Peyer's patch (tissue), 4 donors: ENCODE results near the gene PGAP3. TPM values are rescaled to one million over a fixed set of nuclear protein-coding genes. Genes with fewer than 3 reads are reported as not detected.
A peak's percentile ranks its signal among the peaks of the same experiment; 100 is the strongest.

ENCODE experiments used
- DNase-seq, 3 donors: peaks; one replicate each; pipeline ENCODE4 v3.0.0-alpha.2; 2017 to 2019
- H3K27ac ChIP-seq, 4 donors: fragments of 200-600 bp; sonication (generic); one replicate each; pipeline ENCODE4 v1.5.1; 2016 to 2019
- H3K27me3 ChIP-seq, 2 donors: fragments of 200-600 bp; sonication (generic); one replicate each; pipeline ENCODE4 v1.5.1; 2019
- H3K36me3 ChIP-seq, 3 donors: fragments of 200-600 bp; sonication (generic); one replicate each; pipeline ENCODE4 v1.5.1; 2016 to 2019
- H3K4me1 ChIP-seq, 4 donors: fragments of 200-600 bp; sonication (generic); one replicate each; pipeline ENCODE4 v1.5.1; 2016 to 2019
- H3K4me3 ChIP-seq, 4 donors: fragments of 200-600 bp; sonication (generic); 1 replicate in 3 of 4; 2 replicates in 1 of 4; pipeline ENCODE4 v1.5.1; 2016 to 2019; ENCODE audit warnings: mild to moderate bottlenecking in 1 of 4
- H3K9me3 ChIP-seq, 4 donors: fragments of 200-600 bp; sonication (generic); one replicate each; pipeline ENCODE4 v1.5.1; 2016 to 2019; ENCODE audit warnings: mild to moderate bottlenecking in 1 of 4
- POLR2A ChIP-seq, 2 donors: fragments of 450-650 bp; IDR thresholded peaks; one replicate each; pipeline ENCODE4 v1.5.1; 2017; ENCODE audit warnings: antibody characterized with exemption in 2 of 2, mild to moderate bottlenecking in 2 of 2, moderate library complexity in 2 of 2
- total RNA-seq, 4 donors: library from RNA; depleted of rRNA; stranded (reverse); fragments of >200 nt; gene quantifications; one replicate each; pipeline ENCODE4 v1.1.0, GENCODE V29; 2016
- TF ChIP-seq, protein P1 (sequence below), 6 experiments: fragments of 450-650 bp in 4 of 6; fragments of 200-600 bp in 2 of 6; sonication (generic) in 1 of 6; IDR thresholded peaks; one replicate each; pipeline ENCODE4 v1.5.1; 2017 to 2019; ENCODE audit warnings: antibody characterized with exemption in 6 of 6, mild to moderate bottlenecking in 3 of 6, moderate library complexity in 1 of 6

Gene PGAP3
- total RNA-seq, 4 donors from 2014 or later: 15.7 to 72.3 (median 65.1) TPM

DNA sequence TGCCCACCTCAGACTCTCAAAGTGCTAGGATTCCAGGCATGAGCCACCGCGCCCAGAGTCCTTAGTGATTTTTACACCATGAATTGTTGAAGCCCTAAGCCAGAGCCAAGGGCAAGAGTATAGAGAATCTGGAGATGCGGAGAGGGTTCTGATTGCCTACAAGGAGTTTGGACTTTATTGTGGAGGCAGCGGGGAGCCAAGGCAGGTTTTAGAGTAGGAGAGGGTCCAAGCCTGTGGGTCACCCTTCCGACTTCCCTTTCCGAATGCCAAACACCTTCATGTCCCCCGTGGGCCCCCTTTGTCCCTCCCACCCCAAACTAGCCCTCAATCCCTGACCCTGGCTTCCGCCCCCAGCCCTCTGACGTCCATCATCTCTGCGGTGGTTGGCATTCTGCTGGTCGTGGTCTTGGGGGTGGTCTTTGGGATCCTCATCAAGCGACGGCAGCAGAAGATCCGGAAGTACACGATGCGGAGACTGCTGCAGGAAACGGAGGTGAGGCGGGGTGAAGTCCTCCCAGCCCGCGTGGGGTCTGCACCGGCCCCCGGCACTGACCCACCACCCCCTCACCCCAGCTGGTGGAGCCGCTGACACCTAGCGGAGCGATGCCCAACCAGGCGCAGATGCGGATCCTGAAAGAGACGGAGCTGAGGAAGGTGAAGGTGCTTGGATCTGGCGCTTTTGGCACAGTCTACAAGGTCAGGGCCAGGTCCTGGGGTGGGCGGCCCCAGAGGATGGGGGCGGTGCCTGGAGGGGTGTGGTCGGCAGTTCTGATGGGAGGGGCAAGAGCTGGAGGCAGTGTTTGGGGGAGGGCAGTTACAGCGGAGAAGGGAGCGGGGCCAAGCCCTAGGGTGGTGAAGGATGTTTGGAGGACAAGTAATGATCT lies 35.4 kb upstream of the PGAP3 start:
- no peak overlapping the region for H3K27ac ChIP-seq
- no peaks in the 10 kb centered on the region for H3K27me3 ChIP-seq
- peaks cover 0 to 84% (median 0%) of the 10 kb centered on the region in 3 donors for H3K36me3 ChIP-seq
- no peak for DNase-seq
- no peaks in the 10 kb centered on the region for H3K9me3 ChIP-seq
- H3K4me1 ChIP-seq: no peaks in the 10 kb centered on the region
- no peak overlapping the region for H3K4me3 ChIP-seq
- TF ChIP-seq, protein P1, sequence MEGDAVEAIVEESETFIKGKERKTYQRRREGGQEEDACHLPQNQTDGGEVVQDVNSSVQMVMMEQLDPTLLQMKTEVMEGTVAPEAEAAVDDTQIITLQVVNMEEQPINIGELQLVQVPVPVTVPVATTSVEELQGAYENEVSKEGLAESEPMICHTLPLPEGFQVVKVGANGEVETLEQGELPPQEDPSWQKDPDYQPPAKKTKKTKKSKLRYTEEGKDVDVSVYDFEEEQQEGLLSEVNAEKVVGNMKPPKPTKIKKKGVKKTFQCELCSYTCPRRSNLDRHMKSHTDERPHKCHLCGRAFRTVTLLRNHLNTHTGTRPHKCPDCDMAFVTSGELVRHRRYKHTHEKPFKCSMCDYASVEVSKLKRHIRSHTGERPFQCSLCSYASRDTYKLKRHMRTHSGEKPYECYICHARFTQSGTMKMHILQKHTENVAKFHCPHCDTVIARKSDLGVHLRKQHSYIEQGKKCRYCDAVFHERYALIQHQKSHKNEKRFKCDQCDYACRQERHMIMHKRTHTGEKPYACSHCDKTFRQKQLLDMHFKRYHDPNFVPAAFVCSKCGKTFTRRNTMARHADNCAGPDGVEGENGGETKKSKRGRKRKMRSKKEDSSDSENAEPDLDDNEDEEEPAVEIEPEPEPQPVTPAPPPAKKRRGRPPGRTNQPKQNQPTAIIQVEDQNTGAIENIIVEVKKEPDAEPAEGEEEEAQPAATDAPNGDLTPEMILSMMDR (IDR thresholded peaks at IDR 0.05): no peak
- TF ChIP-seq POLR2A (IDR thresholded peaks at IDR 0.05): no peak

DNA sequence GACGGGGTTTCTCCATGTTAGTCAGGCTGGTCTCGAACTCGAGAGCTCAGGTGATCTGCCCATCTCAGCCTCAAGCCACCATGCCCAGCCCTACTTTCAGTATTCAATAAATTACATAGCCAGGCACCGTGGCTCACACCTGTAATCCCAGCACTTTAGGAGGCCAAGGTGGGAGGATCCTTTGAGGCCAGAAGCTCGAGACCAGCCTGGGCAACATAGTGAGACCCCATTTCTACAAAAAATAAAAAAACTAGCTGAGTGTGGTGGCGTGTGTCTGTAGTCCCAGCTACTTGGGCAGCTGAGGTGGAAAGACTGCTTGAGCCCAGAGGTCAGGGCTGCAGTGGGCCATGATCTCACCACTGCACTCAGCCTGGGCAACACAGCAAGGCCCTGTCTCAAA lies 34.2 kb upstream of the PGAP3 start:
- no peaks in the 10 kb centered on the region for H3K27me3 ChIP-seq
- no peak for TF ChIP-seq POLR2A (IDR thresholded peaks at IDR 0.05)
- TF ChIP-seq, protein P1 (IDR thresholded peaks at IDR 0.05): no peak
- H3K4me1 ChIP-seq: no peaks in the 10 kb centered on the region
- H3K27ac ChIP-seq: no peak overlapping the region
- peaks cover 0 to 83% (median 0%) of the 10 kb centered on the region in 3 donors for H3K36me3 ChIP-seq
- H3K4me3 ChIP-seq: no peak overlapping the region
- no peaks in the 10 kb centered on the region for H3K9me3 ChIP-seq
- no peak for DNase-seq

DNA sequence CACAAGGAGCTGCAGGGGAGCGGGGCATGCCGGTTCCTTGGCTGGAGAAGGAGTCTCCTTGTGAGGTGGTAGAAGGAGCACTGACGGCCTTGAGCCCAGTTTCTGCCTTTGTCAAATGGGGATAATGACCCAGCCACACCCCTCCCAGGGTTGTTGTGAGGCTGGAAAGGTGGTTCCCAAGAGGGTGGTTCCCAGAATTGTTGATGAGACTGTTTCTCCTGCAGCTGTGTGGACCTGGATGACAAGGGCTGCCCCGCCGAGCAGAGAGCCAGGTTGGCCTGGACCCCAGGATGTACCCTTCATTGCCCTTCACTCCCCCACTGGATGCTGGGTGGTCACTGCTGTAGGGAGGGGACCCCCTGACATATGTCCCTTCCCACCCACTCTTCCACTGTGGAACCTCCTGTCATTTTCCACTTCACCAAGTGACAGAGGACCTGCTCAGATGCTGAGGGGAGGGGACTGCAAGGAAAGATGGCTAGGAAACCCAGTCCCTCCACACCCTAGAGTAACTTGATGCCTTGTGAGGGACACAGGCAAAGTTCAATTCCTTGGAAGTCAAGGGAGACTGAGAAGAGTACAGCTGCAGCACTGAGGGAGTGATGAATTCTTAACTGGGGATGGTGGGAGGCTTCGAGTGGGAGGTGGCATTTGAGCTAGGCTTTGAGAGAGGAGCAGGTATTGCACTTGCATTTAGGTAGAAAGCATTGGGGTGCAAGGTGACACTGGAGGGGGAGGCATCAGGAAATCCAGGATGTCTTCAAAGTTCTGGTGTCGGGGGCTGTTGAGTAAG lies 31.9 kb upstream of the PGAP3 start:
- no peak for DNase-seq
- no peaks in the 10 kb centered on the region for H3K27me3 ChIP-seq
- peaks cover 0 to 12% (median 0%) of the 10 kb centered on the region in 4 donors for H3K4me1 ChIP-seq
- no peaks in the 10 kb centered on the region for H3K9me3 ChIP-seq
- TF ChIP-seq POLR2A (IDR thresholded peaks at IDR 0.05): no peak
- TF ChIP-seq, protein P1 (IDR thresholded peaks at IDR 0.05): no peak
- no peak overlapping the region for H3K4me3 ChIP-seq
- peaks cover 0 to 86% (median 0%) of the 10 kb centered on the region in 3 donors for H3K36me3 ChIP-seq
- no peak overlapping the region for H3K27ac ChIP-seq

DNA sequence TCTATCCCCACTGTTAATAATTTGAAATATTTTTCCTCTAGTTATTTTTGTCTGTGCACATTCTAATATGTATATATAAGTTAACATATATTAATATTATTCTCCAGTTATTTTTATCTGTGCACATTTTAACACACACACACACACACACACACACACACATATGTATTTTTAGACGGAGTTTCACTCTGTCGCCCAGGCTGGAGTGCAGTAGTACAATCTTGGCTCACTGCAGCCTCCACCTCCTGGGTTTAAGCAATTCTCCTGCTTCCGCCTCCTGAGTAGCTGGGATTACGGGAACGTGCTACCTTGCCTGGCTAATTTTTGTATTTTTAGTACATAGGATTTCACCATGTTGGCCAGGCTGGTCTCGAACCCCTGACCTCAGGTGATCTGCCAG lies 29.8 kb upstream of the PGAP3 start:
- no peak for DNase-seq
- Histone ChIP-seq H3K27ac (no peak overlapping the region), H3K27me3 (no peaks in the 10 kb centered on the region), H3K9me3 (no peaks in the 10 kb centered on the region), H3K36me3 (peaks cover 0 to 87% (median 0%) of the 10 kb centered on the region in 3 donors), H3K4me1 (peaks cover 0 to 12% (median 0%) of the 10 kb centered on the region in 4 donors), H3K4me3 (no peak overlapping the region)
- TF ChIP-seq, protein P1 (IDR thresholded peaks at IDR 0.05): no peak
- no peak for TF ChIP-seq POLR2A (IDR thresholded peaks at IDR 0.05)

DNA sequence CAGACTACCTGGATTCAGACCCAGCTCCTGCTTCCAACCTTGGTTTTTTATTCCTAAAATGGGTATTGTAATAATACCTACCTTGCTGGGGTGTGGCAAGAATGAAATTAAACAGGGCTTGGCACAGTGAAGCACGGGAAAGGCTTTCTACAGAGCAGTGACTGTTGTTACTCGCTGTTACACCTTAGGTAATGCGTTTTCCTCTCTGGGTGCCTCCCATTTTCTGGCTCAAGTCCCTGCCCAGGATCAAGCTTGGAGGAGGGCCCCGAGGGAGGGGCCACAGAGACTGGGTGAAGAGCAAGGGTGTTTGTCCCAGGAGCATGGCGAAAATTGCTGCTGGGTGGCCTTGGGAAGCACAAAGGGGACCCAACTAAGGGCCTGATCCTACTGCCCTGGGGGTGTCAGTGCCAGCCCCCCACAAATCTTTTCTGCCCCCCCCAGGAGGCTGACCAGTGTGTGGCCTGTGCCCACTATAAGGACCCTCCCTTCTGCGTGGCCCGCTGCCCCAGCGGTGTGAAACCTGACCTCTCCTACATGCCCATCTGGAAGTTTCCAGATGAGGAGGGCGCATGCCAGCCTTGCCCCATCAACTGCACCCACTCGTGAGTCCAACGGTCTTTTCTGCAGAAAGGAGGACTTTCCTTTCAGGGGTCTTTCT lies 29.2 kb upstream of the PGAP3 start:
- DNase-seq: peak in 1 of 3 donors; percentile 61
- H3K36me3 ChIP-seq: peaks cover 0 to 91% (median 0%) of the 10 kb centered on the region in 3 donors
- H3K27me3 ChIP-seq: no peaks in the 10 kb centered on the region
- H3K9me3 ChIP-seq: no peaks in the 10 kb centered on the region
- no peak overlapping the region for H3K4me3 ChIP-seq
- H3K4me1 ChIP-seq: peaks cover 0 to 12% (median 0%) of the 10 kb centered on the region in 4 donors
- H3K27ac ChIP-seq: peak overlapping the region in 3 of 4 donors; percentile 40 to 72 (median 50)
- peak in 1 of 2 donors; percentile 16 for TF ChIP-seq POLR2A (IDR thresholded peaks at IDR 0.05)
- TF ChIP-seq, protein P1 (IDR thresholded peaks at IDR 0.05): no peak
